ENCODE results near the gene SEC14L1.

Gene SEC14L1

DNA sequence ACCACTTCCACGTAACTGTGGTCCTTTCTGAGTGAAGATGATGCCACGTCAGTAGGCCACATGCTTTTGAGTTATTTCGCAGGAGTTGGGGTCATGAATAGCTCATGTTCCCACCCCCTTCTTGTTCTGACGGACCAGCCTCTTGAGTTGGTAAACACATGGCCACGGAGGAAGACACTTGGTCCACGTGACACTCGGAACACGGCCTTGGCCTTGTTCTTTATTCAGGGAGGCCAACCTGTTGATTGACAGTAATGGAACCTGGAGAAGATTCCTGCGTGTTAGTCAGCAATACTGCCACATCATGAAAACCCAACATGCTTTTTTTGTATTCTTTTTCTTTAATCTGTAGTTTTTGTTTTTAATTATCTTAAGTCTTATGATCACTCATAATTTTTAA, 56.3 kb downstream of the SEC14L1 start:
- no peak for DNase-seq

DNA sequence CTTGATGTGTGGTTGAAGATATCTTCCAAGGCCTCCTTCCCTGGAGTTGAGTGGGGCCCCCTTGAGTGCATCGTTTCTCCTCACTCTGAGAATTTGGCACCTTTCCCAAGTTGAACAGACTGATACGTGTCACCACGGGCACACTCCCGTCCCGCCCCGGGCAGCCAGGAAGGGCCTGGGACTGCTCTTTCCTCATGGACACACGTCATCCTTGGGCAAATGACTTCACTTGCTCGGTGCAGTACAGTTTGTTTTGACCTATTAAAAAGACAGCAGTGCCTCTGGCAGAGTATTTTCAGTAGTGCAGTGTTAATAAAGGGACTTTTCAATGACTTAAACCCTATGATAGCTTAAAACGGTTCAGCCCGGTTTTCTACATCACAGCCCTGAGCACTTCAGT, 59.9 kb downstream of the SEC14L1 start:
- DNase-seq: no peak

DNA sequence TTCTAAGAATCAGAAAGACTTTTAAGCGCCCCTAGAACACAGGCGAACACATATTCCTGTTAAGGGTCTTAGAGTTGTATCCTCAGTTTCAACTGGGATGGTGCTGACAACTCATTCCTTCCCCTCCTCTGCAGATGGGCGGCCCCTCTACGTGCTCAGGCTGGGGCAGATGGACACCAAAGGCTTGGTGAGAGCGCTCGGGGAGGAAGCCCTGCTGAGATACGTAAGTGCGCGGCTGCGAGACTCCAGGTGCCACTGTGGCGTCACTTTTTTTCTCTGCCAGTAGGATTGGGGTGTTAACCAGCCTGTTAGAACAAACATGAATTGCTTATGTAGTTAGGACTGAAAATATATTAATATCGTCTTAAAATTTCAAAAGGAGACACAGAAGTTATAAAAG, 62.7 kb downstream of the SEC14L1 start:
- DNase-seq: no peak

DNA sequence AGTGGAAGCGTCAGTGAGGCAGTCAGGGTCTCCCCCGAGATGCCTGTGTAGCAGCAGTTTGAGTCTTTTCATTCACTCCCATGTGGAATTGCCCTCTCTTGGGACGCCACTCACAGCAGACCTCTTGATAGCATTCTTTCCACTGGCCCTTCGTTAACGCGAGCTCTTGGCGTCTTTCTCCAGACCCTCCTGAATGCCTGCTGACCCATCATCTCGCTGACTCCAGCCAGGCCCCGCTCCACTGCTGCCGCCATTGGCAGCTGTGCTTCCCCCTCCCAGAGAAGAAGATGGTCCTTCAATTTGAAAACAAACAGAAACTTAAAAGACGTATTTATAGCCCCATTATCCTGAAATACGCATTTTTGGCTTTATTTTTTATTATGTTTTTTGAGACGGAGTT, 63.1 kb downstream of the SEC14L1 start:
- DNase-seq: no peak

DNA sequence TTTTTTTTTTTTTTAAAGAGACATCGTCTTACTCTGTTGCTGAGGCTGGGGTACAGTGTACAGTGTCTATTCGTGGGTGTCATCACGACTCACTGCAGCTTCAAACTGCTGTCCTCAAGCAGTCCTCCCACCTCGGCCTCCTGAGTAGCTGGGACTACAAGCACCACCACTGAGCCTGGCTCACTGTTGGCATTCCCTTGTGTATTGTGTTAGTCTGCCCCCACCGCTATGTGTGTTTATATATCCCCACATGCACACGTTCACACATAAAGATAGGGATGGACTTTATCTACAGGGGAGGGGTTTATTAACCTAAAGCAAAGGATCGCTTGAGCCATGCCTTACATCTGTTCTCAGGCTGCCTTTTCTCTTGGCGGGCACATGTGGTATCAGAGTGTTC, 63.8 kb downstream of the SEC14L1 start:
- no peak for DNase-seq

DNA sequence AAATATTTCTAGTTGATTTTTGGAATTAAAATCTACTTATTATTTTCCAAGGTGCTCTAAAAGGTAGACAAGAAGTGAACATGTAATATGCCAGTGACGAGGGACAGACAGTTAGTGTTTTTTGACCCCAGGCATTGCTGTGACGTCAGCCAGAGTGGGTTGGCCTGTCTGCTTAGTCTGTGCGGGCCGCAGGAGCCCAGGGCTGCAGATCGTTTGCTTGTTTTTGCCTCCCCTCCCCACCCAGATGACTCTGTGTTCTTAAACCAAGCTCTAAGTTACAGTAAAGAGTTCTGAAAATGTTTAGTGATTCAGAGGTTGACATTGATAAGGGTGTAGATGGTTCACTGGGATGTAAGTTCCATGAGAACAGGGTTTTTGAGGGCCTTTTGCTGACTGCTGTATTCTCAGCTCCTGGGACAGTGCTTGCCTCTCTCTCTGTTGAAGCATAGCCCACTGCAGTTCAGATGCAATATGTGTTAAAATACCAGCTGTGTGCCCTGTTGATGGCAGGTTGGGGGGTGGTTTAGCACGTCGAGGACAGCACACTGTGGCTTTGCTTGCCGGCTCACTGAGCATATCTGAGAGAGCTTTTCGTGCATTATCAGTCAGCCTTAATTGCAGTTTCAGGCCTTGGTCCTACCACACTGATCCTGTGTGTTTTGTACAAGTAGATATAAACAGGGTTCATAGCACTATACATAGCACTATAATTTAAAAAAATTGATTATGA, 64.8 kb downstream of the SEC14L1 start:
- DNase-seq: no peak

DNA sequence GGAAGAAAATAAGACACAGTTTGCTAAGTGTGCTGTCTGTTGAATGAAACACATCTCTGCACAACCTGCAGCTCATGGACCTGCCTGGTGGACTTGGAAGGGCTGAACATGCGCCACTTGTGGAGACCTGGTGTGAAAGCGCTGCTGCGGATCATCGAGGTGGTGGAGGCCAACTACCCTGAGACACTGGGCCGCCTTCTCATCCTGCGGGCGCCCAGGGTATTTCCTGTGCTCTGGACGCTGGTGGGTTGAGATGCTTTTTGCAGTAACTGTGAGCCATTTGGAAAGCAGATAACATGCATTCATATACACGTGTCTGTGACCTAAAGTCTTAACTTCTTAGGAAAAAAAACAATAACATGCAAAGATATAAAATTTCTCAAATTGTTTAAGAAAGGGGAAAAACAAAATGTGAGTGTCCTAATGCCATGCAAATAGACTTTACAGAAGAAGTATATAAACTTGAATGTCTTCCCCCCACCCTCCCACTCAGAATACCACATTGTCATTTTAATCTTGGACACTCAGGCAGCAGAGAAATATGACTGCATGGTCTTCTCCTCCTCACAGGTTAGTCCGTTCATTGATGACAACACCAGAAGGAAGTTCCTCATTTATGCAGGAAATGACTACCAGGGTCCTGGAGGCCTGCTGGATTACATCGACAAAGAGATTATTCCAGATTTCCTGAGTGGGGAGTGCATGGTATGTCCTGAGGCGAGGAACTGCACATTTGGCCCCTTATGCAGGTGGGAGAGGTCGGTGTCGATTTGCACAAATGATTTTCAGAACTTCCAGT, 65.6 kb downstream of the SEC14L1 start:
- DNase-seq: no peak

DNA sequence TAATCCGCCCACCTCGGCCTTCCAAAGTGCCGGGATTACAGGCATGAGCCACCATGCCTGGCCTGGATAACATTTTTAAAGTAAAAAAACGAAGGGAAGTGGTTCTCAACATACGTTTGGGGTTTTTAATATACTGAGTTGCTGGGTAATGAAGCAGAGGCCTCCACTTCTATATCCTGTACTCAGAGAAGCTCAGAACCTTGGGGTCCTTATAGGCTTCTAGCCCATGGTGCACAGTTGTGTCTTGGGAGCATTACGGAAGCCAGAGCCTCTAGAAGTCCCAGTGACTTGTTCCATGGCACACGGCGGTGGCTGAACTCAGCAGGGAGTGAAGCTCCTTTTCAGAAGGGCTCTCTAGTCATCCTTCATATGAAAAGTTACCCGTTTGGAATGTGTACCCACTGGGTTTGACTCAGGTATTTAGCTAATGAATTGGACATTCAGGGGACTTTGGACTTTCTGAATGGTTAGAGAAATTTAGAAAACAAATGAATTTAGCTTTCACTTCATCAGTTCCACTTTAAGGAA, 67.0 kb downstream of the SEC14L1 start:
- DNase-seq: no peak

DNA sequence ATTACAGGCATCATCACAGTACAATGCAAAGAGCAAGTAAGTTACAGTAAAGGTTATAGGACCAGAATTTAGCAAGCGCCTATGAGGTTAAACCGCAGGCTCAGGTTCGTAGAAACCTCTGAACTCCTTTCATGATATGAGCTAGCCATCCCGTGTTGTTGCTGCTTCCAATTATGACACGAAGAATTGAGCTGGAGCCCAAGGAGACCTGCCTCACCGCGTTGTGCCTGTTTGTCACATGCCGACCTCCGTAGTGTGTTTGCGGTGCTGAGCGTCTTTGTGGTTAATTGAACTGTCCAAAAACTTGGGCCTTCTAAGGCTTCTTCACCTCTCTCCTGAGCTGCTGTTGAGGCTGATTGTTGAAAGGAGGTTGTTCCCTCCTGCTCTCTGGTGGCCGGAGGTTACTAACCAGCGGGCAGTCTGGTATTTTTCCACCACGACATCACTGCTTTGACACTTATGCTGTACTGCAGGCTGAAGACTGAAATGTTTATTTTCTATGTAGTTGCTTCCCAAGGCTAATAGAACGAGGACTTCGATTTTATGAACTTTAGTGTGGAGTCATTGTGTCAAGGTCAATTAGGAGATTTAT, 67.5 kb downstream of the SEC14L1 start:
- no peak for DNase-seq

DNA sequence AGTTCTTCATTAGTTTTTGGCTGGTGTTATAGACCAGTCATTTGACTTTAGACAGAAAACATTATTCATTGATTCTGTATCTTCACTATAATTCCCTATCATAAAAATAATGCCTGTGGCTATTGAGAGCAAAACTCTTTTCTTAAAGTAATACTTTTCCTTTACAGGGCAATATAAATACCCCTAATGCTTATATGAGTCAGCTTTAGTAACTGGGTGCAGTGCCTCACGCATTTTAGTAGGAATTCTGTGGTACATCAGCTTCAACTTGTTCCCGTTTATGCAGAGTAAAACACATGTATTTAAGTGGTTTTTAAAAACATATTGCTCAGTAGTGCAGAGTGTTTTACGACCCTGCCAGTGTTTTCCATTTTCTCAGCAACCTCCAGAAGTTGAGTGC, 68.1 kb downstream of the SEC14L1 start:
- no peak for DNase-seq

DNA sequence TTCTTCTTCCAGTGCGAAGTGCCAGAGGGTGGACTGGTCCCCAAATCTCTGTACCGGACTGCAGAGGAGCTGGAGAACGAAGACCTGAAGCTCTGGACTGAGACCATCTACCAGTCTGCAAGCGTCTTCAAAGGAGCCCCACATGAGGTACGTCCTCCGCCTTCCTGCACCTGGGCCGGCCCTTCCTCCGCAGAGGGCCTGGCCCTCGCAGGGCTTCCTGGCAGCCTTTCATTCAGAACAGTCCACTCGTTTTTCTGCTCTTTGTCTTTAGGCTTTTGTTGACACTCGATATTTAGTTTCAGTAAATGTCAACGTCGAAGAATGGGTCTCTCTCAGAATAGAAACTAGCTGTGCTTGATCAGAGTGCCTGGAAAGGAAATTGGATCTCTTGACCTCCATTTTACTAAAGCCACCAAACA, 68.6 kb downstream of the SEC14L1 start:
- DNase-seq: no peak

DNA sequence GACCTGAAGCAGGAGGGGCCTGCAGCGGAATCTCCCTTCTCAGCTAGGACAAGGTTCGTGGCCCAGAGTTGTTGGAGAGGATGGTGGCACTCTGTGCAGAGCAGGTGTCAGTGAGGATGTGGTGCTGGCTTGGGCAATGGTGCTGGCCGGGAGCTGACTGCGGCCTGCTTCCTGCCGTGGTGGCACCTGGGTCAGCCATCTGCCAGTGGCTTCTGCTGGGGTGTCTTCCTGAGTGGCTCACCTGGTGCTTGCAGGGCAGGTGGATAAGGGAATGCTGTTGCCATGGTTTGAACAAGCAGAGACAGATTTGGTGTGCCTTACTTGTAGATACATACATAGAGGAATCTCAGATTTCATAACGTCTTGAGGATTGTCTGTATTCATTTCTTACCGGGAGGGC, 69.6 kb downstream of the SEC14L1 start:
- DNase-seq: no peak

DNA sequence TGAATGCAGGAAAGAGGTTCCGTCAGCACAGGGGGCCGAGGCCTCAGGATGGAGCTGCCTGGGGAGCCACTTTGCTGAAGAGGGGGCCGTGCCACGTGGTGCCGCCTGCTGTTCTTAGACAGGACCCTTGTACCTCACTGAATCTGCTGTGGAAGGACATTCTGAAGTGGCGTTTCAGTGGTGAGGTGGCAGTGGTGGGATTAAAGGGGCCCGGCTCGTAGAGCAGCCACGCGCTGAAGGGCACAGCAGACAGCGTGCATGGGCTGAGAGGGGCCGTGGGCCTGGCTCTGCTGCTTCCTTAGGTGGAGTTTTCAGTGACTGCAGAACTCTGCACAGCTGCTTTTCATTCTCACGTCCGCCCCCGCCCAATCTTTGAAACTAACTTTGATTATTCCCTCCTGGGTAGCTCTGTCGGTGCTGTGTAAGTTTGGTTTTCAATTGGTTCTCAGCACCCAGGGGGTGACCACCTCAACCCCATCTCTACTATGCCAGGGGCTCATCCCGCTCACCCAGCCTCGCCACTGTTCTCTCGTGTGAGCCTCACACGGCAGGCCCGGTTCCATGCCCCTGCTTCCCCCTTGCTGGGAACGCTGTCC, 70.3 kb downstream of the SEC14L1 start:
- no peak for DNase-seq

DNA sequence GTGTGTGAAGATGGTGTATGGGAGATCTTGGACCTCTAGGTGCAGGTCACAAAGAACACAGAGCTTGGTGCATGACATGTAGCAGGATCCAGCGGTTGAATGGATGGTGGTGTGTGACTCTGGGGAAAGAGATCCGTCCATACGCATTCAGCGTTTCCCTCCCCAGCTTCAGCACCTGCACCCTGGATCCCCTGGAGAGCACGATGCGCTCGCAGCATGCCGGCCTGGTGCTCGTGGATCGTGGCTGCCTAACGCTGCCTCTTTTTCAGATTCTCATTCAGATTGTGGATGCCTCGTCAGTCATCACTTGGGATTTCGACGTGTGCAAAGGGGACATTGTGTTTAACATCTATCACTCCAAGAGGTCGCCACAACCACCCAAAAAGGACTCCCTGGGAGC, 70.9 kb downstream of the SEC14L1 start:
- no peak for DNase-seq

DNA sequence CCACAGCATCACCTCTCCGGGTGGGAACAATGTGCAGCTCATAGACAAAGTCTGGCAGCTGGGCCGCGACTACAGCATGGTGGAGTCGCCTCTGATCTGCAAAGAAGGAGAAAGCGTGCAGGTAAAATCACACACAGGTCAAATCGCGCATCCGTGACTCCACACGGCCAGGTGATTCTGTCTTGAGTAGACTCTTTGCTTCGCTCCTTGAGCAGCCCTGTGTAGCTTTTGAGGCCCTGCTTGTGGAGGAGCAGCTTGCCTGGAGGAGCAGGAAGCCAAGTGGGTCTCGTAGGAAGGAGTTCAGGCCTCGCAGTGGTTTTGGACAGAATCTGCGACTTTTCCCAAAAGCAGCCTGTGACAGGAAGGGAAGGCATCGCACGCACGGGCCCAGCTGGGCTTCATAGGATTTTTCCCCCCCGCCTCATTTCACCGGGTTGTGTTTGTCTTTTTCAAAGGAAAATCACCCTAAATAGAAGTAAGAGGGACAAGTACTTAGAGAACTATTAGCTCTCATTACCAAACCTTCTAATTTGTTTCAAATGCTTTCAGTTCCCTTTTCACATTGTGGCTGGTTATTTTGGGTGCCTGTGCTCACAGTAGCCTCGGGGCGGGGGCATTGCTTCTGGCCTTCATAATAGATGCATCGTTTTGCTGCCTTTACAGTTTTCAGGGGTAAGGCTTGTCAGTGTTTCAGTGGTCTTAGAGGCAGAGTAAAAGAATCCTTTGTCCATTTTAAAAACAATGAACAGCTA, 71.5 kb downstream of the SEC14L1 start:
- no peak for DNase-seq

DNA sequence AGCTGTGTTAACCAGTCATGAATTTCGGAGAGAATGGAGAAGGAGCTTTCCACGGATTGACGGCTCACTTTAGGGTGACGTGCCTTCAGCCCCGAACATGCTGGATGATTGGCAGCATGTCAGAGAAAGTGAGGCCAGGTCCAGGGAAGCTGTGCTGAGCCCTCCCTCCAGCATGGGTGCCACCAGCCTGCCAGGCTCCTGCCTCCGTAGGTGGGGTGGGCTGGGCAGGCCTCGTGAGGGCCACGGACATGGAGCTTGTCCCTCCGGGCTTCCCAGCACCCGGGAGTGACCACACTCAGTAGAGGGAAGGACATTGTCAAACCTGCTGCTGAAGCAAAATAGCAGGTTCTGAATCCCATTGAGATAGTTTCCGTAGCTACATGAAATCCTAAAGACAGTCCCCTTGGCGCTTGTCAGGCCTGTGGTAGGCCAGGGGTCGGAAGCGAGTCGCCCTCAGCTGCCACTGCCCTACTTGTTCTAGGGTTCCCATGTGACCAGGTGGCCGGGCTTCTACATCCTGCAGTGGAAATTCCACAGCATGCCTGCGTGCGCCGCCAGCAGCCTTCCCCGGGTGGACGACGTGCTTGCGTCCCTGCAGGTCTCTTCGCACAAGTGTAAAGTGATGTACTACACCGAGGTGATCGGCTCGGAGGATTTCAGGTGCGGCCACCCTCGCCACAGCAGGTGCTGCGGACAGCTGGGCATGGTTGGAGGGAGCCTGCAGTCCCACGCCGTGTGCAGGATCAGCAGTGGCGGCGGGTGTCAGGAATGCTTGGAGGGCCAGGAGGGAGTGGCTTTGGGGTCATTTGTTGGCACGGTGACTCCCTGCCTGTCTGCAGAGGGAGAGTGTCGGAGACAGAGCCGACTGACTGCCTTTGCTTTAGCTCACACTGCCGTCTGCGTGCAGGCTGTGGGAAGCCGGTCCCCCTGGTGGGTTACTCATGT, 72.3 kb downstream of the SEC14L1 start:
- DNase-seq: no peak

DNA sequence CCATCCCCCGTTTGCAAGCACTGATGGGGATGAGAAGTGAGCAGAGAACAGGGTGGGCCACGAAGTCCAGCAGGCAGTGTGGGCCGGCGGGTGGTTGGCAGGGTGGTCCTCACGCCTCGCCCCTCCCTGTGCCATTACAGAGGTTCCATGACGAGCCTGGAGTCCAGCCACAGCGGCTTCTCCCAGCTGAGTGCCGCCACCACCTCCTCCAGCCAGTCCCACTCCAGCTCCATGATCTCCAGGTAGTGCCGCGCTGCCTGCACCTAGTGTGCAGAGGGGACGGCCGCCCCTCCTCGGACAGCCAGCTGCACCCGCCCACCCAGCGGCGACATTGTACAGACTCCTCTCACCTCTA, 73.0 kb downstream of the SEC14L1 start:
- DNase-seq: no peak

DNA sequence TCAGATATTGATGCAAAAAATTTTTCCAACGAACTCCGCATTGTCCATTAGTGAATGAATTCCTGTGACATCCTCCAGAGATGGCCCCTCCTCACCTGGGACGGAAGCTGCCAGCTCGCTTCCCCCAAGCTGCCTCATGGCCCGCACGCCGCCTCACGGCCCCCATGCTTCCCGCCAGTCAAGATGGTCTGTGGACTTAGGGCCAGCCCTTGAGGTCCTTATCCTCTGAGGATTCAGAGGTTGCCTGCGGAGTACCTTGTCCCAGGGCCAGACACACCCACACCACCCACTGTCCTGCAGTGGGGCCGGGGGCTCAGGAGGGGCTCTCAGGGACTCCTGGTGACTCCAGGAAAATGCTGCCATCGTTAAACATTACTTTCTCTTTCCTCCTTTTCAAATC, 73.6 kb downstream of the SEC14L1 start:
- DNase-seq: no peak

DNA sequence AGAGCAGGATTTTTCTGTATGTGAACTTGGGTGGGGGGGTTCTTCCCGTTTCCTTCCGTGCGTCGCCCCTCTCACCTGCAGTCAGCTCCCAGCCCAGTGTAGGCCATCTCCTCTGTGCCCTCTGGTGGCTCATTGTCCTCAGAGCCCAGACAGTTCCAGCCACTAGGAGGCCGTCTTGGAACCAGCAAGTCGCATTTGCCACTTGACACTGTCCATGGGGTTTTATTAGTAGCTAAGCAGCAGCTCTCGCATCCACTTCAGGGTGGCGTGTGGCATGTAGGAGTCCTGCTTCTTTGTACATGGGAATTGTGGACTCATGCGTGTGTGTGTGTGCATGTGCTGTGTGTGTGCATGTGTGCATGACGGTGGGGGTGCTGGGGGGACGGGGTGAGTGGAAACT, 74.0 kb downstream of the SEC14L1 start:
- DNase-seq: no peak

DNA sequence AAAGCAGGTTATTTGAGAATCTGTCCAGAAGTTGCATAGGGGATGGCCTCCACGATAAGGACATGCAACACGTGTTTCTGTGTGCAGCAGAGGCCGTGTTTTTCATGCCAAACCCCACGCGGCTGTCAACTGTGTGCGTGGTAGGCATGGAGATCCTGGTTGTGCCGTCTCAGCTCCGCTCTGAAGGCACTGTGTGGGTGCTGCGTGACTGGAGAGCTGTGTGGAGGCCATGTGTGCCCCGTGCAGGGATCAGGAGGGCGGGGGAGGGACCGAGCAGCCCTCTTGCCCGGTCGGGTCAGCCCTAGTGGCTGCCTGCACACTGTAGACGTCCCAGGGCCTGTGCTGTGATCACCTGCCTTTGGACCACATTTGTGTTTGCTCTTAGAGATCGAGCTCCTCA, 74.5 kb downstream of the SEC14L1 start:
- DNase-seq: no peak

DNA sequence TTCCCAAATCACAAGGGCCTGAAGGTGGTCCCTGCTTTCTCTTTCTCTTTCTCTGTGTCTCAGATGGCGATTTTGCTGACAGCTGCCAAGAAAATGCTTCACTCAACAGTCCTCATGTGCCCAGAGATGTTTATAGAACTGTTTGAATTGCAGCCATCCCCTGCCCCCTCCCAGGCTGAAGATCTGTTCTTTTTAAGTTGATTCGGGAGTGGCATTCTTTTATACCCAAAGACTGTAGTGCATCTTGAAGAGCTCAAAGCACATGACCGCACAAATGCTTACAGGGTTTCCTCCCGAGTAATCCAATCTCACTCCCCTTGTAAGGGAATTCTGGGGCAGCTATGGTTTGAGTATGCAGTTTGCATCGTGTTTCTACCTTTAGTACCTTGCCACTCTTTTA, 75.7 kb downstream of the SEC14L1 start:
- DNase-seq: no peak

DNA sequence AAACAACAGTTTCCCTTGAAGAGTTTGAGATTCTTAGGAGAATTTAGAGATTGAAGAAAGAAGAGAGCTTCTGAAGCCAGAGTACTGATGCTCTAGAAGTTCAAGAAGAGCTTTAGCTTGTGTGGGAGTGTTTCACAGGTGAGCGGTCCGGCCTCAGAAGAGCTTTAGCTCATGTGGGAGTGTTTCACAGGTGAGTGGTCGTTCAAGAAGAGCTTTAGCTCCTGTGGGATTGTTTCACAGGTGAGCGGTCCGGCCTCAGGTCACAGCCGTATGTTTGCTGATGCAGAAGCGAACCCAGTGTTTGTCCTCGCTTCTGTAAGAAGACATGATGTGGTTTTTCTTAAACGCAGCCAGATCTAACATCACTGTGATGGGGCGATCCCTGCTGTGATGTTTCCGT, 76.4 kb downstream of the SEC14L1 start:
- no peak for DNase-seq

All from stimulated activated naive CD4-positive, alpha-beta T cell treated with Interleukin-2 at 50 U/mL for 16 hours (primary cell).